ENCODE results near the gene KIRREL2. TPM values are rescaled to one million over a fixed set of nuclear protein-coding genes. Genes with fewer than 3 reads are reported as not detected.

The KIRREL2 gene
- total RNA-seq, 4 donors from 2014 or later: not detected

- no peak for DNase-seq
- Histone ChIP-seq H3K9me3 (no peaks in the 10 kb centered on the region), H3K36me3 (peaks cover 0 to 30% (median 14%) of the 10 kb centered on the region in 4 donors), H3K27ac (no peak overlapping the region), H3K4me3 (no peak overlapping the region), H3K27me3 (no peaks in the 10 kb centered on the region), H3K4me1 (no peaks in the 10 kb centered on the region)
- intact Hi-C loops (cut with DNase I; ENCODE audit: low total_unique reads) (no loop called here), in situ Hi-C loops (cut with MboI; ENCODE audit: low pct_ligation_motif_present in 1 of 4, low pct_unique_long_range_greater_than_20kb in 1 of 4, low sequenced_read_pairs in 3 of 4) (loop anchor here in 3 of 4 donors (10.0 kb wide), 1 partner anchor 49 kb away; the partner anchor contains the start of gene LRFN3 (in 3 of the 3))
- 86 to 97% methylated on average over 6 to 8 of the region's 8 CpGs for WGBS, 2 donors (ENCODE audit: low coverage in 1 of 2)
- TF ChIP-seq EP300 (IDR thresholded peaks at IDR 0.05; ENCODE audit: low read depth): no peak
- TF ChIP-seq CTCF (IDR thresholded peaks at IDR 0.05): no peak
- TF ChIP-seq POLR2A (IDR thresholded peaks at IDR 0.05): no peak
- TF ChIP-seq POLR2AphosphoS5 (IDR thresholded peaks at IDR 0.05): no peak
Measured at GRCh38 chr19:35885904-35886303, 29.2 kb downstream of the KIRREL2 start.

GRCh38 chr19:35887197-35887596 is 30.5 kb downstream of the KIRREL2 start:
- H3K27me3 ChIP-seq: no peaks in the 10 kb centered on the region
- no peak for TF ChIP-seq POLR2A (IDR thresholded peaks at IDR 0.05)
- no peak overlapping the region for H3K27ac ChIP-seq
- WGBS, 2 donors (ENCODE audit: low coverage in 1 of 2): 92% methylated on average over 5 of the region's 5 CpGs; no CpG with 5 or more reads in 1 of the 2 donors
- H3K36me3 ChIP-seq: peaks cover 0 to 30% (median 14%) of the 10 kb centered on the region in 4 donors
- in situ Hi-C loops (cut with MboI; ENCODE audit: low pct_ligation_motif_present in 1 of 4, low pct_unique_long_range_greater_than_20kb in 1 of 4, low sequenced_read_pairs in 3 of 4): loop anchor here in 3 of 4 donors (10.0 kb wide), 1 partner anchor 48 kb away; the partner anchor contains the start of gene LRFN3 (in 3 of the 3)
- H3K4me3 ChIP-seq: no peak overlapping the region
- DNase-seq: no peak
- no peaks in the 10 kb centered on the region for H3K9me3 ChIP-seq
- H3K4me1 ChIP-seq: no peaks in the 10 kb centered on the region
- intact Hi-C loops (cut with DNase I; ENCODE audit: low total_unique reads): no loop called here

DNA sequence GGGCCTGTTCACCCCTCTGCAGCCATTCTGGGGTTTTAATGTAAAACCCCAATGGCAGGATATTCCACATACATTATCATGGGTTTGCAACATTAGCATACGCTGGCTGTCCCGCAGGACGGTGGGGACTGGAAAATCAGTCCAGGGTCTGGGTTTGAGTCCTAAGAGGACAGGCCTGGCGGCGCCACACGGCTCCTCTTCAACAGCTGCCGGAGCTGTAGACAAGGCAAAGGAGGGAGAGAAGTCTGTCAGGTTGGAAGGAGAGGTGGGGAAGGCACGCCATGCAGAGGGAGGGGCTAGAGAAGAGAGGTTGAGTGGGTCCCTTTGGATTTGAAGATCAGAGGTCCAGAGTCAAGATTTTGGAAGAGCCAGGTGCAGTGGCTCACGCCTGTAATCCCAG is 31.7 kb downstream of the KIRREL2 start:
- no peaks in the 10 kb centered on the region for H3K9me3 ChIP-seq
- no peaks in the 10 kb centered on the region for H3K27me3 ChIP-seq
- intact Hi-C loops (cut with DNase I; ENCODE audit: low total_unique reads) (no loop called here), in situ Hi-C loops (cut with MboI; ENCODE audit: low pct_ligation_motif_present in 1 of 4, low pct_unique_long_range_greater_than_20kb in 1 of 4, low sequenced_read_pairs in 3 of 4) (loop anchor here in 3 of 4 donors (10.0 kb wide), 1 partner anchor 46 kb away; the partner anchor contains the start of gene LRFN3 (in 3 of the 3))
- no peak for DNase-seq
- WGBS, 2 donors (ENCODE audit: low coverage in 1 of 2): 87 to 93% methylated on average over 8 to 9 of the region's 9 CpGs
- H3K4me3 ChIP-seq: no peak overlapping the region
- H3K4me1 ChIP-seq: no peaks in the 10 kb centered on the region
- H3K27ac ChIP-seq: no peak overlapping the region
- peaks cover 0 to 30% (median 14%) of the 10 kb centered on the region in 4 donors for H3K36me3 ChIP-seq
- no peak for TF ChIP-seq EP300 (IDR thresholded peaks at IDR 0.05; ENCODE audit: low read depth)
- TF ChIP-seq POLR2AphosphoS5 (IDR thresholded peaks at IDR 0.05): no peak
- no peak for TF ChIP-seq POLR2A (IDR thresholded peaks at IDR 0.05)
- no peak for TF ChIP-seq CTCF (IDR thresholded peaks at IDR 0.05)

GRCh38 chr19:35889370-35890112 is 32.8 kb downstream of the KIRREL2 start:
- in situ Hi-C loops (cut with MboI; ENCODE audit: low pct_ligation_motif_present in 1 of 4, low pct_unique_long_range_greater_than_20kb in 1 of 4, low sequenced_read_pairs in 3 of 4): loop anchor here in 3 of 4 donors (10.0 kb wide), 1 partner anchor 45 kb away; the partner anchor contains the start of gene LRFN3 (in 3 of the 3)

More at GRCh38 chr19:35889370-35890112, 32.8 kb downstream of the KIRREL2 start:
- peaks cover 0 to 34% (median 14%) of the 10 kb centered on the region in 4 donors for H3K36me3 ChIP-seq
- H3K27me3 ChIP-seq: no peaks in the 10 kb centered on the region
- WGBS, 2 donors (ENCODE audit: low coverage in 1 of 2): 92 to 100% methylated on average over 6 to 17 of the region's 18 CpGs
- H3K9me3 ChIP-seq: no peaks in the 10 kb centered on the region
- intact Hi-C loops (cut with DNase I; ENCODE audit: low total_unique reads): no loop called here
- TF ChIP-seq CTCF (IDR thresholded peaks at IDR 0.05) (no peak), POLR2AphosphoS5 (IDR thresholded peaks at IDR 0.05) (no peak), POLR2A (IDR thresholded peaks at IDR 0.05) (no peak), EP300 (IDR thresholded peaks at IDR 0.05; ENCODE audit: low read depth) (no peak)
- H3K4me3 ChIP-seq: no peak overlapping the region
- DNase-seq: no peak
- H3K4me1 ChIP-seq: no peaks in the 10 kb centered on the region
- no peak overlapping the region for H3K27ac ChIP-seq

All from transverse colon (tissue), 4 donors.